Activated T-cell treated with anti-CD3 and anti-CD28 coated beads, Interleukin-2, amount 50 U/mL, for 48 hours (primary cell): ENCODE data around the gene DGKE.

ENCODE experiments used
- DNase-seq, 2 experiments: peaks; one replicate each; pipeline ENCODE4 v3.0.0-alpha.2; 2020

Gene DGKE

GRCh38 chr17:56851008-56851407 is 17.1 kb downstream of the DGKE start:
- DNase-seq = no peak

- no peak for DNase-seq
Measured at GRCh38 chr17:56861899-56862298, 27.9 kb downstream of the DGKE start.

- DNase-seq = no peak
Measured at GRCh38 chr17:56863974-56864373, 30.0 kb downstream of the DGKE start.

- no peak for DNase-seq
Measured at GRCh38 chr17:56866076-56866475, 32.1 kb downstream of the DGKE start.

- no peak for DNase-seq
Measured at GRCh38 chr17:56866496-56866895, 32.5 kb downstream of the DGKE start.

- no peak for DNase-seq
Measured at GRCh38 chr17:56867948-56868376, 34.0 kb downstream of the DGKE start.

GRCh38 chr17:56868716-56869115 is 34.8 kb downstream of the DGKE start:
- no peak for DNase-seq

GRCh38 chr17:56870081-56870651 is 36.2 kb downstream of the DGKE start:
- peak in 1 of 2 experiments; percentile 45 for DNase-seq

GRCh38 chr17:56876766-56877179 is 42.8 kb downstream of the DGKE start:
- no peak for DNase-seq

GRCh38 chr17:56879280-56879679 is 45.3 kb downstream of the DGKE start:
- DNase-seq = no peak

- no peak for DNase-seq
Measured at GRCh38 chr17:56880133-56880532, 46.2 kb downstream of the DGKE start.

- DNase-seq = no peak
Measured at GRCh38 chr17:56880571-56880970, 46.6 kb downstream of the DGKE start.

- no peak for DNase-seq
Measured at GRCh38 chr17:56881685-56882295, 47.8 kb downstream of the DGKE start.

GRCh38 chr17:56883616-56884015 is 49.7 kb downstream of the DGKE start:
- DNase-seq = no peak

- DNase-seq = no peak
Measured at GRCh38 chr17:56884483-56885311, 50.7 kb downstream of the DGKE start.

- no peak for DNase-seq
Measured at GRCh38 chr17:56885312-56885657, 51.3 kb downstream of the DGKE start.

- DNase-seq = peak in 1 of 2 experiments; percentile 14
Measured at GRCh38 chr17:56886288-56886731, 52.4 kb downstream of the DGKE start.

- peak in 1 of 2 experiments; percentile 14 for DNase-seq
Measured at GRCh38 chr17:56887105-56887504, 53.2 kb downstream of the DGKE start.

- DNase-seq = peak in 1 of 2 experiments; percentile 16
Measured at GRCh38 chr17:56887552-56888467, 53.9 kb downstream of the DGKE start.

GRCh38 chr17:56890390-56890789 is 56.4 kb downstream of the DGKE start:
- no peak for DNase-seq

GRCh38 chr17:56890906-56891674 is 57.1 kb downstream of the DGKE start:
- no peak for DNase-seq

- DNase-seq = peak; percentile 73 to 75
Measured at GRCh38 chr17:56891751-56892150, 57.8 kb downstream of the DGKE start.
